NCI-H128 (cell line): ENCODE data around the gene NAV2.

ENCODE experiments used
- DNase-seq: peaks from one replicate; lab custom pipeline; 2025; ENCODE audit not compliant: unreplicated experiment; lab: John Stamatoyannopoulos, UW

NAV2 gene

DNA sequence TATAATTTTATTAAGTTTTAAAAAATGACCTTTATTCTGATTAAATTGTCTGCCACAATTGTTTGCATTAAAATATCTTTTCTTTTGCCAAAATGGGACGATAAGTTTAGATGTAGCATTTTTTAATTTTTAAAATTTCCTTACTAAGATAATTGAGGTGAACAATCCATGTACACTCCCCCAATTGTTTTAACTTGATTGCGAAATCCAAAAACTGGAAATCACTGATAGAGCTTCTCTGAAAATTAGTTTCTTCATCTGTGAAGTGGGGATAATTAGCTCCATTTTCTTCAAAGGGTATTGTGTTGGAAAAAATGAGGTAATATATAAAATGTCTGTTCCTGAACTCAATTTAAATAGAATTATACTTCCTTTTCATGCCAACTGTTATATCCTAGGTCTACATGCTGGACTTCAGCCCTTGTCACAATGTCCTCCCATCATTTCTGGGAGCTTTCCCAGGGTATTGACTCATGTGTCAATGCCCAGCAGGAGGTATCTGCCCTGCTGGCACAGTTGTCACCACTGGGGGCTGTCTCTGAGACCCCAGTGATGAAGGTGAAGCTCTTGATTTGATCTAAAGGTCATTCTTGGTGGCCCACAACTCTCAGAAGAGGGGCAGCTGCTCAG lies 28.7 kb upstream of the NAV2 start:
- no peak for DNase-seq

GRCh38 chr11:19686234-19686633 lies 26.4 kb upstream of the NAV2 start:
- no peak for DNase-seq

GRCh38 chr11:19687392-19687791 lies 25.2 kb upstream of the NAV2 start:
- no peak for DNase-seq

- no peak for DNase-seq
Measured at GRCh38 chr11:19689281-19690000, 23.2 kb upstream of the NAV2 start.

DNA sequence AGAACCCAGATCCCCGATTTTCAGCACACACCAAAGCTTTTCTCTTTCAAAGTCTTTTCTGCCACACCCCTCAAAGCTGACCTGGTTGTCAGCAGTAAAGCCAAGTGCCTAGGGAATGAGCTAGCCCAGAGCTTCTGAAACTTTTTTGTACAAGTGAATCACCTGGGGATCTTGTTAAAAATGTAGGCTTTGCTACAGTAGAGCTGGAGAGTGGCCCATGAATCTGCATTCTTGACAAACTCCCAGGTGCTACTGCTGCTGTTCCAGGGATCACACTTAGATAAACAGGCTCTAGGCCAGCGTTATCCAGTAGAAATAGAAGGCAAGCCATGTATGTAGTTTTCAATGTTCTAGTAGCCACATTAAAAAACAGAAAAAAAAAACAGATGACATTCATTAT lies 21.8 kb upstream of the NAV2 start:
- no peak for DNase-seq

DNA sequence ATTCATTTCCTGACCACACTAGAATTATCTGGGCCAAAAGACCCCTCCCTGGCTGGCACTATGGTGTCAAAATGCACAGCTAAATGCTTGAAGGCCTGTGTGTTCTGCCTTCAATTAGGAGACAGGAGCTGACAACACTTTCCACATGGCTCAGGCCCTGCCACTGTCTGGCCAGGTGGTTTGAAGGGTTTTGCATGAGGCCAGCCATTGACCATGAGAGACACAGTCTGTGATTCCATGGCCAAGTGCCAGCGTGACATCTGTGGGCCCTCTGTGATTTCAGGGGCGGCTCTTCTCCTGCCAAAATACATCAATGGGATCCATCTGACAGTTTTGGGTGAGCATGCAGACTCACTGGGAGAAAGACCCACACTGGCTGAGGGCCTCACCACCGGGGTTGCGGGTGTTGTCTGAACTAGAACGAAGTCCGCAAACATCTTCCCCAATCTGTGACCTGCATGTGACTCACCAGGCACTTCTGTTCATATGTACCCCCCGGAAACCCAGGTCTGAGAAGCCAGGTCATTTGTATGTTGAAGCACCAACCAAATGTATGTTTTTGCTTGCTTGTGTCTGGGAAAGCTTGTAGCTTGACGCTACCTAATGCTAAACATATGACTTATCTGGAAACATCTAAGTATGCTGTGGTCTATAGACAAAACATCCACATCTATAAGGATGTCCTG lies 20.7 kb upstream of the NAV2 start:
- no peak for DNase-seq

DNA sequence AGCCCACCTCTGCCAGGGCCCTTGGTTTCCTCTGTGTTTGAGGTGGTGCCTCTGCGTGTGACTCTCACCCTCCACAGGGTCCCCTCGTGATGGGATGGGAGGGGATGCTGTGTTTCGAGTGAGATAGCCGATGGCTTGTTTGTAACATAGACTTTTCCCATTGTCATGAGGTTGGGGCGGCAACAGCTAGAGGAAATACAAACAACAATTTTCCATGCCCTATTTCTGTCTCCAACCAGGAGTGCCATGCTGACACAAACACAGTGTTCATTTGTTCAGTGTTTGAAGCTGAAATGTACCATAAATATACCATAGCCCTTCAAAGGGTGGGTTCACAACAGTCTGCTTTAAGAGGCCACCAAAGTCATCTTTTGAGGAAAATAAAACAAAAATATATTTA lies 19.5 kb upstream of the NAV2 start:
- DNase-seq = no peak

DNA sequence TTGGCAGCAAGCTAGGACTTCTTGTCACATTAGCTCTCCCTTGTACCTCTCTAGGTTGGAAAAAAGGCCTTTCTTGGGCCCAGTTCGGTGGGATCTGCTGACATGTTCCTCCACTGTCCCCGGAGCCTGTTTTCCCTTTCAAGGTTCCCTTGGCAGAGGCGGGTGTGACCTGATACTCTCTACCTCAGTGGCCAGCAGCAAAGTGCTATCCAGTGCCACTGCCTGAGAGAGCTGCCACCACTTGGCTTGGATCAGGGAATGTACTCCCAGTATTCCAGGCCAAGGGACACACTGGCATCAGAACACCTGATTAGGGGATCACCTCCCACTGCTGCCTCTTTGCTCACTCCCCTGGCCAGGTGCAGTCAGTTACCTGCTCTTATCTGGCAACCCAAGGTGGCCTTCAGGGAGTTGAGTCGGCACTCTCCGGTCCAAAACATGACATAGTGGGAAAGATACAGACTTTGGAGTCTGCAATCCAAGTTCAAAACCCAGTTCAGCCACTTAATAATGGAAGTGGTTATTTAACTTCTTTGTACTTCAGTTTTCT lies 17.8 kb upstream of the NAV2 start:
- DNase-seq = no peak

GRCh38 chr11:19696073-19696472 lies 16.6 kb upstream of the NAV2 start:
- no peak for DNase-seq

DNA sequence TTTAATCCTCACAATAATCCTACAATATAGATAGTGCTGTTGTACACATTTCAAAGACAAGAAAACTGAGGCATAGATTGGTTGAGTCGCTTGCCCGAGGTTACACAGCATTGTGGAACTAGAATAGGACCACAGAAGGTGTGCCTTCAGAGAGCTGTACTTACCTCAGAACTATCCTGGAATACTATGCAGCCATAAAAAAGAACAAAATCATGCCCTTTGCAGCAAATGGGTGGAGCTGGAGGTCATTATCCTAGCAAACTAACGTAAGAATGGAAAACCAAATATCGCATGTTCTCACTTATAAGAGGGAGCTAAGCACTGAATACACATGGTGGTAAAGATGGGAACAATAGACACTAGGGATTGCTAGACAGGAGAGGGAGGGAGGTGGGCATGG lies 15.7 kb upstream of the NAV2 start:
- DNase-seq = no peak

- DNase-seq = no peak
Measured at GRCh38 chr11:19697721-19698121, 14.9 kb upstream of the NAV2 start.

DNA sequence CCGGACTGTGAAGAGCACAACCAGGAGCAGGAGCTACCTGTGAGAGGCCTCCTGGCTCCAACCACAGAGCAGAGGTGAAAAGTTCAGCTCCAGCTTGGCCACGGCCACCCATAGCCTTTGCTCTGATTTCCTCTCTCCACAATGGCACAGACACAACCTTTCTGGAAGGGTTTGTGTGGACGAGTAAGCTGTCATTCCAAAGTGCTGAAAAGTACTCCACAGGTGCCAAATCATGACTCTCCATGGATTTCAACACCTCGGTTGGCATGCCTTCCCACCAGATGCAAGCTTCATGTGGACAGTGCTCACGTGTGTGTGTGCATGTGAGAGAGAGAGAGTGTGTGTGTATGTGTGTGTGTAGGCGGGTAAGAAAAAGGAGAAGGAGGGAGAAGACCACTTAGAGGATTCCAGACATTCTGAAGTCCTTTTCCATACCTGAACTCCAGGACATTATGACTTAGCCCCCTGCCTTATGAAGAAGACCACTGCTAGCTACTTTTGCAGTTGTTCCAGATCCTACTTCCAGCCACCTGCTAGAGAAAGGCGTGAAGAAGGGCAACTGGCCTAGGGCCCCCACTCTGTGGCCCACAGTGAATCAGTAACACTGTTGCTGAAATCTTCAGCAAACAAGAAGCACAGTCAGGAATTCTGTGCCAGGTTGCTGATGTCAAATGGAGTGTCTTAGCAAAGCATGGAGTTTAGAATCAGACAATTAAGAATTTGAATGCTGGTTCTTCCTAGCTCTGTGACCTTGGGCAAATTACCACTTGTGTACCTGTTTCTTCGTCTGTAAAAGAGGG lies 13.9 kb upstream of the NAV2 start:
- DNase-seq = no peak

DNA sequence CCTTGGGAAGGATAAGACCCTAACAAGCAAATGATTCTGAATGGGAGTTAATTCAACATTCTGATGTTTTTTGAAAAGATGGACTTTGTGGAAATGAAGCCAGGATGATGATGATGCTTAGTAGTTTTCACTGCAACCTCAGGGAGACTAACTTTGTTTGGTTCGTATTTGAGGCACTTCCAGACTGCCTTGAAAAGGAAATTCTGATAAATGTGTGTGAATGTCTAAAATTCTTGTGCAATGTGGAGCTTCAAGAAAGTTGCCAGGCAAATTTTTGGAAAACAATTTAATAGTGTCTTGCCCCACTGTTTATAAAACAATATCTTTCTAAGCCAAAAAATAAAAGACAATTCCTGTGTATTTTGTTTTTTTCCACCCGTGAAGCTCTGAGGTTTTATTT lies 11.2 kb upstream of the NAV2 start:
- no peak for DNase-seq

DNA sequence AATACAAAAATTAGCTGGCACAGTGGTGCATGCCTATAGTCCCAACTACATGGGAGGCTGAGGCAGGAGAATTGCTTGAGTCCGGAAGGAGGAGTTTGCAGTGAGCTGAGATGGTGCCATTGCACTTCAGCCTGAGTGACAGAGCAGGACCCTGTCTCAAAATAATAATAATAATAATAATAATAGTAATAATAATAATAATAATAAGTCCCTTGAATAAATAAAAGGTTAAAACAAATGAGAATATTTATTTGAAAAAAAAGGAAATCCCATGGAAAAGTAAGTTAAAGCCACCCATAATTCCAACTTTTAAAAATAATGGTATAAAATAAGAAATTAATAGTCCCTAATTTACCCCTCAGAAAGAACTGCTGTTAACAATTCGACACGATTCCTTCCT lies 10.0 kb upstream of the NAV2 start:
- DNase-seq = no peak

DNA sequence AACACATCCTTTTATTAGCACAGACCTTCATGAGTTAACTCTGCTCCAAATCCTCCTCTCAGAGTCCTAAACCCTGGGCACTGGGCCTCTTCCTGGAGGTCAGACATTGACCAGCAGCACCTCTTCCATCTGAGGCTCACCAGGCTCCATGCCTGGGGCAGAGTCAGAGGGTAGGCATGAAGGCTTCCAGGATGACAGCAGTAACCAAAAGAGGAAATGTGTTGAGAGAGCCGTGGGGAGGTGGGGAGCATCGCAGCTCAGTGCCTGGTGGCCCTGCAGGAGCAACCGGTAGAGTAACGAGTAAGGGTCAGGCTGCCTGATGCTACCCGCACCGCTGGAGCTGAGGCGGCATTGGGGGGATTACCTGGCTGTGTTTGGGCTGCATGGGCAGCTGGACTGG lies 9.4 kb upstream of the NAV2 start:
- DNase-seq = no peak

DNA sequence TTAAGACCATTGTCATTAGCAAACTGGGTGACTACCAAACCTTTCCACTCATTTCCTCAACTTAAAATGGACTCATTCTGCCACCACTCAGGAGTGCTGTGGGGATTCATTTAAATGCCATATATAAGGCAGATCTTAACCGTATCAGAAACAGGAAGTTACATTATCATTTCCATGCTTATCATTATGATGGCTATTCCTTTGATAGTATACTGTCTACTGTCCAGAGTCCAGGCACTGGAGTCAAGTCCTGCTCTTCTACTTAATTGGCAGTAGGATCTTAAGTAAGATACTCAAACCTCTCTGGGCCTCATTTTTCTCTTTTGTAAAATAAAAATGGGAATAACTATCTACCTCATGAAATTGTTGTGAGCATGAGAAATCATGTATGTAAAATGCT lies 8.4 kb upstream of the NAV2 start:
- DNase-seq = no peak

- DNase-seq = no peak
Measured at GRCh38 chr11:19705936-19706335, 6.7 kb upstream of the NAV2 start.

- no peak for DNase-seq
Measured at GRCh38 chr11:19711911-19712280, 741 bp upstream of the NAV2 start.

GRCh38 chr11:19713196-19714021 lies 772 bp downstream of the NAV2 start:
- DNase-seq = no peak

- DNase-seq = no peak
Measured at GRCh38 chr11:19714022-19714386, 1.4 kb downstream of the NAV2 start.
